Measurements from ENCODE around the gene PGGT1B. TPM values are rescaled to one million over a fixed set of nuclear protein-coding genes. Genes with fewer than 3 reads are reported as not detected.

PGGT1B gene
- total RNA-seq, 1 experiment from 2014 or later, result 14.4 TPM

DNA sequence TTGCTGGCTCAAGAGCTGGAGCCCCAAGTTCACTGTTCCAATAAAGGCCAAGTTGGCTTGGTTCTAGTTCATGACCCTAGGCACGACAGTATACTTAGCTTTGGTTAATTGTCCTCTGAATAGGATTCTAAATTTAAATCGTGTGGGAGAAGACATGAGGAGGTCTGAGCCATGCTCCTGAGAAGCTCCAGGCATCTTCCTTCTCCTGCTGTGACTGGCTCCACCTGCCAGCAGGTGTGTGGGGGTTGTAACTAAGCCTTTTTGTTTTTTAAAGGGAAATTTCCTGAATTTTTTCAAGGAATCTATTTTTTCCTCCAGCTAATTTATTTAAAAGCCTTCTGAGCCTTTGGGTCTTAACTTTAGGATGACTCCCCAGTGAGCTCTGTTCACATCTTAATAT is 72.8 kb downstream of the PGGT1B start:
- Histone ChIP-seq H3K9me2 (replicated peaks; ENCODE audit: low read length) (no peaks in the 10 kb centered on the region), H2AFZ (ENCODE audit: low read length) (no peak overlapping the region), H4K20me1 (ENCODE audit: low read length) (no peaks in the 10 kb centered on the region), H3K4me1 (ENCODE audit: insufficient read depth, low read length) (0 out of 2 replicates have a peak, but pooled peaks cover 4% of the 10 kb centered on the region), H3K4me2 (ENCODE audit: low read length) (no peak overlapping the region), H3K27ac (ENCODE audit: low read length) (no peak overlapping the region), H3K9ac (ENCODE audit: low read length) (no peak overlapping the region), H3K79me2 (ENCODE audit: low read length) (no peaks in the 10 kb centered on the region), H3F3A (ENCODE audit: low read length, unreplicated experiment) (no peaks in the 10 kb centered on the region), H3K9me3 (ENCODE audit: low read length) (no peaks in the 10 kb centered on the region), H3K36me3 (ENCODE audit: low read depth, low read length) (no peaks in the 10 kb centered on the region), H3K27me3 (ENCODE audit: low read length) (no peaks in the 10 kb centered on the region), H3K4me3 (ENCODE audit: low read length) (no peak overlapping the region)
- no TSS peak for BruUV-seq (replicated peaks)
- intact Hi-C loops (cut with micrococcal nuclease), result no loop called here
- no peak for TF ChIP-seq EZH2 (IDR thresholded peaks at IDR 0.05; ENCODE audit: low read length, unreplicated experiment)
- TF ChIP-seq, protein P1, sequence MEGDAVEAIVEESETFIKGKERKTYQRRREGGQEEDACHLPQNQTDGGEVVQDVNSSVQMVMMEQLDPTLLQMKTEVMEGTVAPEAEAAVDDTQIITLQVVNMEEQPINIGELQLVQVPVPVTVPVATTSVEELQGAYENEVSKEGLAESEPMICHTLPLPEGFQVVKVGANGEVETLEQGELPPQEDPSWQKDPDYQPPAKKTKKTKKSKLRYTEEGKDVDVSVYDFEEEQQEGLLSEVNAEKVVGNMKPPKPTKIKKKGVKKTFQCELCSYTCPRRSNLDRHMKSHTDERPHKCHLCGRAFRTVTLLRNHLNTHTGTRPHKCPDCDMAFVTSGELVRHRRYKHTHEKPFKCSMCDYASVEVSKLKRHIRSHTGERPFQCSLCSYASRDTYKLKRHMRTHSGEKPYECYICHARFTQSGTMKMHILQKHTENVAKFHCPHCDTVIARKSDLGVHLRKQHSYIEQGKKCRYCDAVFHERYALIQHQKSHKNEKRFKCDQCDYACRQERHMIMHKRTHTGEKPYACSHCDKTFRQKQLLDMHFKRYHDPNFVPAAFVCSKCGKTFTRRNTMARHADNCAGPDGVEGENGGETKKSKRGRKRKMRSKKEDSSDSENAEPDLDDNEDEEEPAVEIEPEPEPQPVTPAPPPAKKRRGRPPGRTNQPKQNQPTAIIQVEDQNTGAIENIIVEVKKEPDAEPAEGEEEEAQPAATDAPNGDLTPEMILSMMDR (conservative IDR thresholded peaks at IDR 0.05; ENCODE audit: low read depth, low read length), result no peak
- POLR2A ChIA-PET (ENCODE audit: unreplicated experiment), result no interaction called here
- DNase-seq (no peak), ATAC-seq (no peak)
- CTCF ChIA-PET, result no interaction called here

DNA sequence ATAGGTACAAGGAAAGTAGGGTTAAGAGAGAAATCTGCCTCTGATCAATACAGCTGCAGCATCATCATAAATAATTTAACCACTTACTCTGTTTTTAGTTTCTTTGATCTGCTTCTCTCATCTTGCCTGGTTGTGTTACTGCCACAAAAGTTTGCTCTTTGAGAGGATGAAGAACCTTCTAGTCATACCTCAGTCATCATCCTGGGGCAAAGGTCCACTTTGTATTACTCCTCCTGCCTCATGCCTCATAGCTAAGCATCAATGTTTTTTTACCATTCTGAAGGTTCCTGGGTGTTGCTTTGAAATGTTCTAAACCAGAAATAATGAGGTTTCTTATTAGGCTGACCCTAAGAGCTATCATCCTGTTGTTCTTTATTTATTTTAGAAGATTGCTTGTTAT is 75.9 kb downstream of the PGGT1B start:
- ATAC-seq (peak; percentile 56), DNase-seq (peak; percentile 43)
- BruUV-seq (replicated peaks), result no TSS peak
- ChIA-PET CTCF (interaction anchor here (0.6 kb wide), 1 partner anchor 545 kb away, joined by 6 read pairs; no protein-coding TSS in a partner anchor), POLR2A (ENCODE audit: unreplicated experiment) (no interaction called here)
- no peaks in the 10 kb centered on the region for H4K20me1 ChIP-seq (ENCODE audit: low read length)
- H3F3A ChIP-seq (ENCODE audit: low read length, unreplicated experiment), result no peaks in the 10 kb centered on the region
- H3K9me2 ChIP-seq (replicated peaks; ENCODE audit: low read length), result no peaks in the 10 kb centered on the region
- H3K36me3 ChIP-seq (ENCODE audit: low read depth, low read length), result no peaks in the 10 kb centered on the region
- intact Hi-C loops (cut with micrococcal nuclease), result no loop called here
- H3K9ac ChIP-seq (ENCODE audit: low read length), result no peak overlapping the region
- peaks cover 18% of the 10 kb centered on the region for H3K27me3 ChIP-seq (ENCODE audit: low read length)
- no peak overlapping the region for H3K27ac ChIP-seq (ENCODE audit: low read length)
- 0 out of 2 replicates have a peak, but pooled peaks cover 4% of the 10 kb centered on the region for H3K4me1 ChIP-seq (ENCODE audit: insufficient read depth, low read length)
- no peaks in the 10 kb centered on the region for H3K79me2 ChIP-seq (ENCODE audit: low read length)
- H2AFZ ChIP-seq (ENCODE audit: low read length), result no peak overlapping the region
- no peak overlapping the region for H3K4me3 ChIP-seq (ENCODE audit: low read length)
- no peak overlapping the region for H3K4me2 ChIP-seq (ENCODE audit: low read length)
- TF ChIP-seq EZH2 (IDR thresholded peaks at IDR 0.05; ENCODE audit: low read length, unreplicated experiment), result no peak
- TF ChIP-seq, protein P1 (conservative IDR thresholded peaks at IDR 0.05; ENCODE audit: low read depth, low read length), result no peak
- TF ChIP-seq EZH2phosphoT487 (IDR thresholded peaks at IDR 0.05; ENCODE audit: borderline replicate concordance, low read length), result no peak
- H3K9me3 ChIP-seq (ENCODE audit: low read length), result no peaks in the 10 kb centered on the region

DNA sequence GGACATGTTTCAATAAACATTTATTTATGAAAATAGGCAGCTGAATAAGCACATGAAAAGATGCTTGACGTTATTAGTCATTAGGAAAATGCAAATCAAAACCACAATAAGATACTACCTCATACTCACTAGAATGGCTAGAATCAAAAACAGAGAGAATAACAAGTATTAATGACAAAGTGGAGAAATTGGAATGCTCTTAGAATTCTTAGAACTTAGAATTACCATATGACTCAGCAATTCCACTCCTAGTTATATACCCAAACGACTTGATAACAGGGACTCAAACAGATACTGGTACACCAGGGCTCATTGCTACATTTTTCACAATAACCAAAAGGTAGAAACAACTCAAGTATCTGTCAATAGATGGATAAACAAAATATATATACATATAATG is 77.9 kb downstream of the PGGT1B start:
- no peak for ATAC-seq
- no peaks in the 10 kb centered on the region for H3K36me3 ChIP-seq (ENCODE audit: low read depth, low read length)
- H3F3A ChIP-seq (ENCODE audit: low read length, unreplicated experiment), result no peaks in the 10 kb centered on the region
- intact Hi-C loops (cut with micrococcal nuclease), result loop anchor here (5.0 kb wide), 1 partner anchor 87 kb away; no protein-coding TSS in a partner anchor
- ChIA-PET CTCF (no interaction called here), POLR2A (ENCODE audit: unreplicated experiment) (no interaction called here)
- H2AFZ ChIP-seq (ENCODE audit: low read length), result no peak overlapping the region
- H3K9me3 ChIP-seq (ENCODE audit: low read length), result no peaks in the 10 kb centered on the region
- no peak for DNase-seq
- no peak for TF ChIP-seq EZH2phosphoT487 (IDR thresholded peaks at IDR 0.05; ENCODE audit: borderline replicate concordance, low read length)
- H3K4me2 ChIP-seq (ENCODE audit: low read length), result no peak overlapping the region
- H3K27ac ChIP-seq (ENCODE audit: low read length), result no peak overlapping the region
- no peaks in the 10 kb centered on the region for H4K20me1 ChIP-seq (ENCODE audit: low read length)
- no peak overlapping the region for H3K4me3 ChIP-seq (ENCODE audit: low read length)
- H3K4me1 ChIP-seq (ENCODE audit: insufficient read depth, low read length), result peaks cover 13% of the 10 kb centered on the region; the same call in 1 of the 2 replicates
- peaks cover 38% of the 10 kb centered on the region for H3K27me3 ChIP-seq (ENCODE audit: low read length)
- no peaks in the 10 kb centered on the region for H3K79me2 ChIP-seq (ENCODE audit: low read length)
- no peaks in the 10 kb centered on the region for H3K9me2 ChIP-seq (replicated peaks; ENCODE audit: low read length)
- no TSS peak for BruUV-seq (replicated peaks)
- no peak overlapping the region for H3K9ac ChIP-seq (ENCODE audit: low read length)

Data from PC-3 (cell line).